Nephron (organoid): Measurements from ENCODE around the gene UAP1.

Experiments
- H3K27ac Mint-ChIP-seq, 3 experiments: 2 replicates each; pipeline ENCODE4 v1.8.0; 2020; ENCODE audit warnings: mixed read lengths in 3 of 3, mild to moderate bottlenecking in 2 of 3, moderate library complexity in 1 of 3
- H3K27me3 Mint-ChIP-seq: 2 replicates; pipeline ENCODE4 v1.8.0; 2021; ENCODE audit warnings: low read depth, mild to moderate bottlenecking, moderate library complexity, mixed read lengths
- H3K36me3 Mint-ChIP-seq: 2 replicates; pipeline ENCODE4 v1.8.0; 2020; ENCODE audit warnings: low read depth, mixed read lengths
- H3K4me1 Mint-ChIP-seq: 2 replicates; pipeline ENCODE4 v1.8.0; 2020; ENCODE audit warnings: mixed read lengths
- H3K4me3 Mint-ChIP-seq, 3 experiments: 2 replicates each; pipeline ENCODE4 v1.8.0; 2020; ENCODE audit warnings: mild to moderate bottlenecking in 3 of 3, mixed read lengths in 3 of 3, moderate library complexity in 2 of 3
- H3K9me3 Mint-ChIP-seq: 2 replicates; pipeline ENCODE4 v1.8.0; 2020; ENCODE audit warnings: mixed read lengths
- TF ChIP-seq, protein P1 (sequence below), 3 experiments: fragments of 200-600 bp; sonication (generic); IDR thresholded peaks; one replicate each; pipeline ENCODE4 v1.5.0; 2021; ENCODE audit warnings: antibody characterized with exemption in 3 of 3; ENCODE audit not compliant: unreplicated experiment in 3 of 3

UAP1 gene

DNA sequence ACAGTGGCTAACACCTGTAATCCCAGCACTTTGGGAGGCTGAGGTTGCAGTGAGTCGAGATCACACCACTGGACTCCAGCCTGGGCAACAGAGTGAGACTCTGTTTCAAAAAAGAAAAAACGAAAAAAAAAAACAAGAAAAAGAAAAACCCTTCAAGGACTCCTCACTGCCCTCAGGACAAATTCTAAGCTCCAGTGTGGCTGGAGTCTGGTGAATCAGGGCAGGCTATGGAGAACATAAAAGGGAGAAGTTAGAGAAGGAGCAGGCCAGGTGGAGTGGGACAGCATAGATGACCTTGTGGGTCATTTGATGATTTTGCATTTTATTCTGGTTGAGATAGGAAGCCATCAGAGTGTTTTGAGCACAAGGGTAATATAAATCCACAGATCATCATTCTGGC, 12.5 kb upstream of the UAP1 start:
- Mint-ChIP-seq H3K27me3 (no peaks in the 10 kb centered on the region), H3K4me1 (no peaks in the 10 kb centered on the region), H3K27ac (no peak overlapping the region), H3K36me3 (no peaks in the 10 kb centered on the region), H3K4me3 (no peak overlapping the region), H3K9me3 (no peaks in the 10 kb centered on the region)
- TF ChIP-seq, protein P1, sequence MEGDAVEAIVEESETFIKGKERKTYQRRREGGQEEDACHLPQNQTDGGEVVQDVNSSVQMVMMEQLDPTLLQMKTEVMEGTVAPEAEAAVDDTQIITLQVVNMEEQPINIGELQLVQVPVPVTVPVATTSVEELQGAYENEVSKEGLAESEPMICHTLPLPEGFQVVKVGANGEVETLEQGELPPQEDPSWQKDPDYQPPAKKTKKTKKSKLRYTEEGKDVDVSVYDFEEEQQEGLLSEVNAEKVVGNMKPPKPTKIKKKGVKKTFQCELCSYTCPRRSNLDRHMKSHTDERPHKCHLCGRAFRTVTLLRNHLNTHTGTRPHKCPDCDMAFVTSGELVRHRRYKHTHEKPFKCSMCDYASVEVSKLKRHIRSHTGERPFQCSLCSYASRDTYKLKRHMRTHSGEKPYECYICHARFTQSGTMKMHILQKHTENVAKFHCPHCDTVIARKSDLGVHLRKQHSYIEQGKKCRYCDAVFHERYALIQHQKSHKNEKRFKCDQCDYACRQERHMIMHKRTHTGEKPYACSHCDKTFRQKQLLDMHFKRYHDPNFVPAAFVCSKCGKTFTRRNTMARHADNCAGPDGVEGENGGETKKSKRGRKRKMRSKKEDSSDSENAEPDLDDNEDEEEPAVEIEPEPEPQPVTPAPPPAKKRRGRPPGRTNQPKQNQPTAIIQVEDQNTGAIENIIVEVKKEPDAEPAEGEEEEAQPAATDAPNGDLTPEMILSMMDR (IDR thresholded peaks at IDR 0.05; ENCODE audit: unreplicated experiment in 3 of 3), result no peak

DNA sequence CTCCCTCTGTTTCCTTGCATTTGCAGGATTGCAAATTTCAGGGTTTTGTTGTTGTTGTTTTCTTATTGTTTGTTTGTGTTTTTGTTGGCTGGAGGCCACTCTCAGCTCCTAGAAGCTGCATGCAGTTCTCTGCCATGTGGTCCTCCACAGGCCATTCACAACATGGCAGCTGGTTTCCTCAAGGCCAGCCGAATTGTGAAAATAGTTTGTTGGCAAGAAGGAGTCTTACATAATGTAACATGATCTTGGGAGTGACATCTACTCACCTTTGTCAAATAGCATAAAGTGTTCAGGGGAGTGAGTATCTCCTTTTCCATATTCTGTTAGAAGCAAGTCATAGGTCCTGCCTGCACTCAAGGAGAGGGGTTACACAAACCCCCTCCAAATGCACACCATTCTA, 10.6 kb upstream of the UAP1 start:
- TF ChIP-seq, protein P1 (IDR thresholded peaks at IDR 0.05; ENCODE audit: unreplicated experiment in 3 of 3), result no peak
- Mint-ChIP-seq H3K27me3 (no peaks in the 10 kb centered on the region), H3K27ac (no peak overlapping the region), H3K4me3 (no peak overlapping the region), H3K36me3 (no peaks in the 10 kb centered on the region), H3K9me3 (no peaks in the 10 kb centered on the region), H3K4me1 (no peaks in the 10 kb centered on the region)

DNA sequence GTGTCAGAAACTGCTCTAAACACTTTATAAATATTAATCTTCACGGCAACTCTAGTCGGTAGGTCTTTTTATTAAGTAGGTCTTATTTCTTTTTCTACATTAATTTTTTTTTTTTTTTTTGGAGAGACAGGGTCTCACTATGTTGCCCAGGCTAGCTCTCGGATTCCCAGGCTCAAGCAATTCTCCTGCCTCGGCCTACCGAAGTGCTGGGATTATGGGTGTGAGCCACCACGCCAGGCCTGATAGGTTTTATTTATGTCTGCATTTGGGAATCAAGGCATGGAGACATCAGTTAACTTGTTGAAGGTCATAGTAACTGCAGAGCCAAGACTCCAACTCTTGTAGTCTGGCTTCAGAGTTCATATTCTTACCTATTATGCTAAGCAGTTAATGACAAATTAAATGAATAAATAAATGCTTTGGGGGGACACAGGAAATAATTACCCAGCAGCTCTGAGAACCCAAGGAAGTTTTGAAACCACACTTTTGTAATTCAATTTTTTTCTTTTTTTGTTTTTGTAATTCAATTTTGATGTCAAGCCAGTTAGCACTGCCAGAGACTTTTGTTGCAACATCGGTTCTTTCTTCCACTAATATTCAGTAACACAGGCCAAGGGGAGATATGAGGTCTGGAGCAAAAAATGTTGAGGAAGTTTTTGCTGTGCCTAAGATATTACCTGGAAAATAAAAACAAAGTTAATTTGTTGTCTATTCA, 9.4 kb upstream of the UAP1 start:
- Mint-ChIP-seq H3K4me3 (no peak overlapping the region), H3K27ac (no peak overlapping the region), H3K27me3 (no peaks in the 10 kb centered on the region), H3K4me1 (no peaks in the 10 kb centered on the region), H3K36me3 (no peaks in the 10 kb centered on the region), H3K9me3 (no peaks in the 10 kb centered on the region)
- TF ChIP-seq, protein P1 (IDR thresholded peaks at IDR 0.05; ENCODE audit: unreplicated experiment in 3 of 3), result no peak

DNA sequence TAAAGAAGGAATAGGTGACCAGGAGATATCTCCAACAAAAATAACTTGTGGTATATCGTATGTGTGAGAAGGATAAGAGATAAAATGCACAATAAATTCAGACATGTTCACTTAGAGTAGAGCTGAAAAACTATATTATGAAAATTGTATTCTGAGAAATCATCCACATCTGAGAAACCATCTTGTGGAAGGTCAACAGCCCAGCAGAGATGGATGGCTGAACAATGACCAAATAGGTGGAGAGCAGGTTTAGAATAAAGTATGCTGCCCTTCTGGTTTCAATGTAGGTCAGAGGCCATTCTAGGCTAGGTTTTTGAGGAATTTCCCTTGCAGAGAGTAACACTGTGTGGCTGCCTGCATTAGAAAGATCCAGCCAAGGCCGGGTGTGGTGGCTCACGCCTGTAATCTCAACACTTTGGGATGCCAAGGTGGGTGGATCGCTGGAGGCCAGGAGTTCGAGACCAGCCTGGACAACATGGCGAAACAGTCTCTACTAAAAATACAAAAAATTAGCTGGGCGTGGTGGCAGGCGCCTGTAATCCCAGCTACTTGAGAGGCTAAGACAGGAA, 8.8 kb upstream of the UAP1 start:
- Mint-ChIP-seq H3K27ac (no peak overlapping the region), H3K4me3 (no peak overlapping the region), H3K4me1 (no peaks in the 10 kb centered on the region), H3K36me3 (no peaks in the 10 kb centered on the region), H3K27me3 (no peaks in the 10 kb centered on the region), H3K9me3 (no peaks in the 10 kb centered on the region)
- TF ChIP-seq, protein P1 (IDR thresholded peaks at IDR 0.05; ENCODE audit: unreplicated experiment in 3 of 3), result no peak

DNA sequence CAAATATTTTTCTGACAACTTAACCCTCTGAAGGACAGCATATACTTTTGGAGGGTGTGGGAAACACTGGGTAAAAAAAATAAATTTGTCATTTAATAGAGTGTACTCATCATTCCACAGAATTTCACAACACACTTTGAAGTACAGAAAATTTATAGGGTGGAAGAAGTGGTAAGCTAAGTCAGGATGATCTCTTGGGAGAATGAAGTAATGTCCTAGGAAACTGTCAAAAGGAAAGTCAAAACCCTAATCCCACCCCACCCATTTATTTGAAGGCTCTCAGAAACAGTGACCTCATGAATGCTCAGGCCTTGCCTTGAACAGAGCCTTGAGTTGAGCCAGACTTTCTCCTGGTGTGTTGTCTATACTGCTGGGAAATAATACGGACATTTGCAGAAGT, 7.3 kb upstream of the UAP1 start:
- H3K27ac Mint-ChIP-seq, result no peak overlapping the region
- no peaks in the 10 kb centered on the region for H3K36me3 Mint-ChIP-seq
- no peaks in the 10 kb centered on the region for H3K4me1 Mint-ChIP-seq
- no peaks in the 10 kb centered on the region for H3K27me3 Mint-ChIP-seq
- TF ChIP-seq, protein P1 (IDR thresholded peaks at IDR 0.05; ENCODE audit: unreplicated experiment in 3 of 3), result no peak
- H3K9me3 Mint-ChIP-seq, result no peaks in the 10 kb centered on the region
- no peak overlapping the region for H3K4me3 Mint-ChIP-seq

DNA sequence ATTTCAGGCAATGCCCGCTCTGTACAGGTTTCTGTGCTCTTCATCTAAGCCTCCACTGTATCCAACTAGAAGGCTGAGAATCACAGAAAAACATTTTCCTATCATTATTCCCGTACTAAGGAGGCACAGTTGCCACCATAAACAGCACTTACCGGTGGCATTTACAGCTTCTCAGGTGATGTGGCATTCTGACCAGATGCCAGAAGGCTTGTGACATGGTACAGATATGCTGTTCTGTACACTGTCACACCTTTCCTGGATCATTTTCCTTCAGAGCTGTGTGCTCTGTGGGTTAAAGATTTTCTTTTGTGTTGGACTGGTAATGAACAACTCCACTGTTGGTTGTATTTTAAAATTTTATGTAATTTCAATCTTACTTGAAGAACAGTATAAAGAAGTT, 4.0 kb upstream of the UAP1 start:
- peaks cover 19% of the 10 kb centered on the region for H3K4me1 Mint-ChIP-seq
- H3K4me3 Mint-ChIP-seq, result no peak overlapping the region
- H3K27ac Mint-ChIP-seq, result no peak overlapping the region
- H3K36me3 Mint-ChIP-seq, result no peaks in the 10 kb centered on the region
- TF ChIP-seq, protein P1 (IDR thresholded peaks at IDR 0.05; ENCODE audit: unreplicated experiment in 3 of 3), result no peak
- H3K9me3 Mint-ChIP-seq, result no peaks in the 10 kb centered on the region
- no peaks in the 10 kb centered on the region for H3K27me3 Mint-ChIP-seq
